GM12878 (cell line): ENCODE data around the gene RBM44. TPM values are rescaled to one million over a fixed set of nuclear protein-coding genes. Genes with fewer than 3 reads are reported as not detected.

Source experiments
- ATAC-seq: fragments of 200-7000 bp; cut with Tn5 transposase; 3 replicates; pipeline ENCODE4 v1.9.1; 2020; ENCODE audit warnings: mild to moderate bottlenecking, moderate library complexity
- BruUV-seq: library from RNA; stranded (reverse); fragments of 400-500 nt; replicated peaks from 2 replicates; lab custom pipeline; 2021; lab: Mats Ljungman, UMichigan
- CTCF ChIA-PET: fragments of 300-600 bp; sonication (Branson Sonifier 250); formaldehyde crosslinking; extraction: SDS; loops from one replicate; lab custom pipeline; 2021; ENCODE audit warnings: inconsistent platforms; lab: Yijun Ruan, JAX
- POLR2A ChIA-PET: fragments of 350-600 bp; formaldehyde crosslinking; extraction: SDS; loops from one replicate; lab custom pipeline; 2021; ENCODE audit warnings: inconsistent platforms; lab: Charles Lee
- RAD21 ChIA-PET: fragments of 300-600 bp; sonication (Branson Sonifier 250); formaldehyde crosslinking; loops from one replicate; lab custom pipeline; 2023; ENCODE audit warnings: antibody characterized with exemption; ENCODE audit not compliant: unreplicated experiment; lab: Charles Lee
- SMC1A ChIA-PET: fragments of 300-600 bp; sonication (Branson Sonifier 250); formaldehyde crosslinking; loops from one replicate; lab custom pipeline; 2023; ENCODE audit not compliant: unreplicated experiment, uncharacterized antibody; lab: Charles Lee
- DNase-seq: peaks from one replicate; pipeline ENCODE4 v3.0.0-alpha.2; 2011; ENCODE audit warnings: low read depth, low spot score
- FAIRE-seq: peaks from 3 replicates; lab custom pipeline; 2011; peaks lifted over from hg19 to GRCh38; lab: Jason Lieb, UNC
- H2AFZ ChIP-seq: 2 replicates; pipeline ENCODE4 v1.6.0; 2011; ENCODE audit warnings: low read depth, low read length, control low read depth; ENCODE audit not compliant: control insufficient read depth
- H3K27ac ChIP-seq: 2 replicates; pipeline ENCODE4 v1.5.1; 2011; ENCODE audit warnings: control low read depth; ENCODE audit not compliant: control insufficient read depth, insufficient read depth
- H3K27me3 ChIP-seq, 2 experiments: replicated peaks in 1 of 2; 2 replicates each; pipeline versions ENCODE4 v1.6.0 to v1.6.1; 2011; ENCODE audit warnings: low read length in 1 of 2; ENCODE audit not compliant: control insufficient read depth in 2 of 2, insufficient read depth in 2 of 2
- H3K36me3 ChIP-seq, 2 experiments: 2 replicates each; pipeline ENCODE4 v1.5.1; 2011; ENCODE audit warnings: low read length in 1 of 2; ENCODE audit not compliant: control insufficient read depth in 2 of 2, insufficient read depth in 2 of 2
- H3K4me1 ChIP-seq: 2 replicates; pipeline ENCODE4 v1.6.1; 2011; ENCODE audit warnings: mild to moderate bottlenecking, low read length, moderate library complexity, mixed read lengths; ENCODE audit not compliant: control insufficient read depth, insufficient read depth
- H3K4me2 ChIP-seq: 2 replicates; pipeline ENCODE4 v1.6.0; 2011; ENCODE audit warnings: control low read depth; ENCODE audit not compliant: control insufficient read depth, insufficient read depth
- H3K4me3 ChIP-seq: fragments of 200-600 bp; sonication (generic); 2 replicates; pipeline ENCODE4 v1.5.1; 2016
- H3K79me2 ChIP-seq: 2 replicates; pipeline ENCODE4 v1.6.0; 2011; ENCODE audit warnings: low read length; ENCODE audit not compliant: control insufficient read depth, insufficient read depth
- H3K9ac ChIP-seq: 2 replicates; pipeline ENCODE4 v1.8.0; 2011; ENCODE audit warnings: low read length, control low read depth, mixed read lengths; ENCODE audit not compliant: control insufficient read depth, insufficient read depth
- H3K9me3 ChIP-seq: replicated peaks from 3 replicates; pipeline ENCODE4 v1.5.1; 2011; ENCODE audit warnings: mild to moderate bottlenecking, low read length; ENCODE audit not compliant: control insufficient read depth, insufficient read depth
- H4K20me1 ChIP-seq: 2 replicates; pipeline ENCODE4 v1.6.0; 2011; ENCODE audit not compliant: control insufficient read depth, insufficient read depth
- IKZF1 ChIP-seq: fragments of 450-650 bp; conservative IDR thresholded peaks from 2 replicates; pipeline ENCODE4 v1.6.1; 2017; ENCODE audit warnings: antibody characterized with exemption, mild to moderate bottlenecking
- IKZF2 ChIP-seq, 2 experiments: fragments of 450-650 bp; IDR thresholded peaks; 2 replicates each; pipeline ENCODE4 v1.6.1; 2017; ENCODE audit warnings: mild to moderate bottlenecking in 2 of 2, moderate library complexity in 2 of 2
- JUND ChIP-seq: IDR thresholded peaks from 2 replicates; pipeline ENCODE4 v1.6.1; 2012; ENCODE audit warnings: low read depth, mild to moderate bottlenecking, low read length, improper control_type of control experiment, moderate library complexity
- MYC ChIP-seq: IDR thresholded peaks from 2 replicates; pipeline ENCODE4 v1.6.1; 2011; ENCODE audit warnings: mild to moderate bottlenecking, low read length, moderate library complexity, inconsistent platforms; ENCODE audit not compliant: insufficient read depth, insufficient replicate concordance, insufficient read length, severe bottlenecking
- NRF1 ChIP-seq: conservative IDR thresholded peaks from 2 replicates; pipeline ENCODE4 v1.6.1; 2011; ENCODE audit warnings: mild to moderate bottlenecking, low read depth, low read length, improper control_type of control experiment
- STAT1 ChIP-seq: fragments of 450-650 bp; conservative IDR thresholded peaks from 2 replicates; pipeline ENCODE4 v1.6.1; 2014; ENCODE audit warnings: antibody characterized with exemption, mild to moderate bottlenecking
- SUZ12 ChIP-seq: fragments of 200-600 bp; sonication (generic); IDR thresholded peaks from one replicate; pipeline ENCODE4 v1.6.1; 2018; ENCODE audit warnings: antibody characterized with exemption, mild to moderate bottlenecking; ENCODE audit not compliant: unreplicated experiment
- TCF3 ChIP-seq: IDR thresholded peaks from 2 replicates; pipeline ENCODE4 v1.6.1; 2012; ENCODE audit warnings: low read depth, mild to moderate bottlenecking, low read length, borderline replicate concordance; ENCODE audit not compliant: insufficient read depth
- WGBS: methylation state at CpG from one replicate; pipeline ENCODE4 v1.1.6; 2016; ENCODE audit warnings: low lambda C conversion rate; ENCODE audit not compliant: insufficient replicate concordance, insufficient coverage; ENCODE audit errors: missing lambda C conversion rate; 5-methylcytosine and 5-hydroxymethylcytosine counted together
- in situ Hi-C: fragments of 300-500 bp; cut with MboI; formaldehyde crosslinking; loops from 9 replicates; pipeline ENCODE4 v1.14.3; 2018; ENCODE audit warnings: mixed read lengths
- intact Hi-C: fragments of 100-400 bp; cut with micrococcal nuclease; formaldehyde crosslinking; loops from one replicate; pipeline ENCODE4 v1.14.2; 2022; ENCODE audit not compliant: unreplicated experiment
- polyA plus RNA-seq, 11 experiments: library from polyadenylated mRNA; depleted of rRNA in 4 of 11; unstranded in 6 of 11; stranded (reverse) in 5 of 11; fragments of >200 nt; fragmentation: Nextera tagmentation in 4 of 11; fragmentation: Illumina TruSeq in 1 of 11; extraction: Ambion mirVana in 4 of 11; extraction: Trizol in 1 of 11; gene quantifications; 1 replicate in 1 of 11; 2 replicates in 10 of 11; pipeline versions ENCODE4 v1.2.1 to v1.2.3, GENCODE V29; 2011 to 2016; ENCODE audit warnings: inconsistent platforms in 2 of 11, missing spikeins in 2 of 11, low read depth in 1 of 11
- total RNA-seq, 4 experiments: library from RNA; depleted of rRNA in 3 of 4; stranded (reverse); fragments of >200 nt in 3 of 4; fragmentation: Illumina TruSeq in 1 of 4; extraction: Trizol in 1 of 4; gene quantifications; 2 replicates each; pipeline versions ENCODE4 v1.2.1 to v1.2.3, GENCODE V29; 2013 to 2021
- TF ChIP-seq, protein P1 (sequence below): fragments of 450-650 bp; IDR thresholded peaks from 2 replicates; pipeline ENCODE4 v1.6.1; 2017; ENCODE audit warnings: mild to moderate bottlenecking, moderate library complexity

Gene RBM44
- total and polyA plus RNA-seq, 10 of the 15 experiments (the other 5 are each of a cell fraction or from before 2014, with no cell fraction given) = 0.14 to 1.4 (median 0.62) TPM; not detected in 1

DNA sequence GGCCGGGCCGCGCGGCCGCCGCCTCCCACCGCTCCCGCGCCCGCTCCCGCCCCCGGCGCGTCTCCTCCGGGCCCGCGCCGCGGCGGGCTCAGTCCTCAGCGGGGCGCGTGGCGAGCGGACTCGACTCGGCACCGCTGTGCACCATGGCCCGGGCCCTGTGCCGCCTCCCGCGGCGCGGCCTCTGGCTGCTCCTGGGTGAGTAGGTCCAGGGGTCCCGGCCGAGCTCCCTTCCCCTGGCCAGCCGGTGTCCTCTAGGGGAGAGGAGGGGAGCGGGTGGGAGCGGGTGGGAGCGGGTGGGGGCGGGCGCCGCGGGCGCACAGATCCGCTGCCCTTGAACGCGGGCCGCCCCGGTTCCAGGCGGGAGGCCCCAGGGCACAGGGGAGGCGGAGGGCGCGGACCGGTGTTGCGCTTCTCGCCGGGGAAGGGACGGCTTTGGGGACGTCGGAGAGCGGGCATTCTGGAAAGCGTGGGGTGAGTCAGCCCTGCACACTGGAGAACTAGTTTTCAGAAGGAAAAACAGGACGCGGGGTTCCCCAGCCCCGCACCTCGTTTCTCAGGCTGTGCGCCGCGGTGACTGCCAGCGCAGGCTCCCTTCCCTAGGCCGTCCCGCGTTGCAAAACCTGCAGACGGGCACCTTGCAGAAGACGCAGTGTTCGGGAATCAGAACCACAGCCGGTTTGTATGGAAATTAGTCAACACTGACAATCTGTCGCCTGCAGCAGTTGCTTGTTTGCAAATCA is 61.1 kb downstream of the RBM44 start, which contains the start of gene RAMP1:
RAMP1 (plus strand) TSS at position 91 of the 740 bp plus-strand sequence; CDS start at position 144, 53 bp downstream.
- Histone ChIP-seq H3K4me1 (no peaks in the 10 kb centered on the region), H3K4me2 (no peak within 1 kb of the TSS), H3K27ac (no peak within 1 kb of the TSS), H3K9ac (no peak within 1 kb of the TSS), H3K9me3 (no peaks in the 10 kb centered on the region), H2AFZ (no peak within 1 kb of the TSS), H3K27me3 (peaks cover 4 to 13% of the 10 kb centered on the region in 2 experiments), H3K4me3 (no peak within 1 kb of the TSS), H3K79me2 (no peaks in the 10 kb centered on the region), H3K36me3 (no peaks in the 10 kb centered on the region), H4K20me1 (no peaks in the 10 kb centered on the region)
- no peak for FAIRE-seq
- POLR2A ChIA-PET = no interaction called here
- SMC1A ChIA-PET = interaction anchor here (1.5 kb wide), 1 partner anchor 30 kb away, joined by 3 read pairs; no protein-coding TSS in a partner anchor
- in situ Hi-C loops = loop anchor here (5.0 kb wide), 1 partner anchor 403 kb away; no protein-coding TSS in a partner anchor
- TF ChIP-seq IKZF1 (0 out of 2 replicates have a peak, but pooled peaks have one; percentile 22), JUND (no peak), SUZ12 (peak; percentile 67)
- CTCF ChIA-PET = no interaction called here
- no TSS peak for BruUV-seq
- no peak for DNase-seq
- no peak; the same call in 2 of the 3 replicates for ATAC-seq
- 3% methylated on average over 46 of the region's 79 CpGs for WGBS
- RAD21 ChIA-PET = interaction anchor here (0.7 kb wide), 1 partner anchor 39 kb away, joined by 3 read pairs; no protein-coding TSS in a partner anchor
- intact Hi-C loops = loop anchor here (5.0 kb wide), 1 partner anchor 403 kb away; no protein-coding TSS in a partner anchor

DNA sequence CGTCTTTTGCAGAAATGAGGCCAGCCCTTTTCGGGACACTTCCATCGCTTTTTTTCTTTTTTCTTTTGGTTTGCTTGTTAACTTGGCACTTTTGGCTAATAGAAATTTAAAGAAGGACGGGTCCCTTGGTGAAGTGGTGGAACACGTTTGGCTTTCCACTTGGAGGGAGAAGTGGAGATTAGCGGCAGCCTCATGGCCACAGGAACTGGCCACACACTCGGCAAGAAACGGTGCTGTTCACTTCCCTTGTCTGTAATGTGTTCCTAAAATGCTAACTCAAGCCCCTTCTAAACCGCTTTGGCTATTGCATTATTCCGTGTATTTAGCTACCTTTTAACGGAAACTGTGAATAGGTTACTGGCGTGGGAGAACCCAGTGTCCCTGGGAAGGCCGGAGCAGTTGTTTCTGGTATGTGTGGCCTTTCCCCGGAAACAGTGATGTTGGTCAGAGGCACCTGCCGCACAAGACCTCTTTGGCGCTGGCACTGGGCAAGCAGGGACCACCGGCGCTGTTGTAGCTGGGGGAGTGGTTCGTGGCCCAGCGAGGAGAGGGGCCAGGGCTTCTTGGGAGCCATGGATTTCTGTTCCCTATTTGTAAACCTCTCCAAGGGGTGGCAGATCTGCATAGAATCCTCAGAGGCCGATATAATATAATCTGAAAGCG is 61.8 kb downstream of the RBM44 start:
- WGBS = 35% methylated on average over 22 of the region's 22 CpGs
- Histone ChIP-seq H3K36me3 (no peaks in the 10 kb centered on the region), H3K4me3 (no peak overlapping the region), H3K79me2 (no peaks in the 10 kb centered on the region), H3K9me3 (no peaks in the 10 kb centered on the region), H3K4me2 (no peak overlapping the region), H3K9ac (no peak overlapping the region), H3K4me1 (no peaks in the 10 kb centered on the region), H3K27ac (no peak overlapping the region), H3K27me3 (peaks cover 4 to 13% of the 10 kb centered on the region in 2 experiments), H4K20me1 (no peaks in the 10 kb centered on the region), H2AFZ (no peak overlapping the region)
- ChIA-PET SMC1A (interaction anchor here (0.9 to 1.5 kb wide), 2 partner anchors 30 to 33 kb away, joined by 3 read pairs; no protein-coding TSS in a partner anchor), CTCF (interaction anchor here (1.0 to 1.2 kb wide), 2 partner anchors 79 to 403 kb away, joined by 3 to 5 read pairs; no protein-coding TSS in a partner anchor), POLR2A (no interaction called here), RAD21 (no interaction called here)
- ATAC-seq (no peak), DNase-seq (no peak), FAIRE-seq (no peak)
- BruUV-seq = no TSS peak
- in situ Hi-C loops (no loop called here), intact Hi-C loops (no loop called here)
- TF ChIP-seq SUZ12 = no peak
- TF ChIP-seq, protein P1, sequence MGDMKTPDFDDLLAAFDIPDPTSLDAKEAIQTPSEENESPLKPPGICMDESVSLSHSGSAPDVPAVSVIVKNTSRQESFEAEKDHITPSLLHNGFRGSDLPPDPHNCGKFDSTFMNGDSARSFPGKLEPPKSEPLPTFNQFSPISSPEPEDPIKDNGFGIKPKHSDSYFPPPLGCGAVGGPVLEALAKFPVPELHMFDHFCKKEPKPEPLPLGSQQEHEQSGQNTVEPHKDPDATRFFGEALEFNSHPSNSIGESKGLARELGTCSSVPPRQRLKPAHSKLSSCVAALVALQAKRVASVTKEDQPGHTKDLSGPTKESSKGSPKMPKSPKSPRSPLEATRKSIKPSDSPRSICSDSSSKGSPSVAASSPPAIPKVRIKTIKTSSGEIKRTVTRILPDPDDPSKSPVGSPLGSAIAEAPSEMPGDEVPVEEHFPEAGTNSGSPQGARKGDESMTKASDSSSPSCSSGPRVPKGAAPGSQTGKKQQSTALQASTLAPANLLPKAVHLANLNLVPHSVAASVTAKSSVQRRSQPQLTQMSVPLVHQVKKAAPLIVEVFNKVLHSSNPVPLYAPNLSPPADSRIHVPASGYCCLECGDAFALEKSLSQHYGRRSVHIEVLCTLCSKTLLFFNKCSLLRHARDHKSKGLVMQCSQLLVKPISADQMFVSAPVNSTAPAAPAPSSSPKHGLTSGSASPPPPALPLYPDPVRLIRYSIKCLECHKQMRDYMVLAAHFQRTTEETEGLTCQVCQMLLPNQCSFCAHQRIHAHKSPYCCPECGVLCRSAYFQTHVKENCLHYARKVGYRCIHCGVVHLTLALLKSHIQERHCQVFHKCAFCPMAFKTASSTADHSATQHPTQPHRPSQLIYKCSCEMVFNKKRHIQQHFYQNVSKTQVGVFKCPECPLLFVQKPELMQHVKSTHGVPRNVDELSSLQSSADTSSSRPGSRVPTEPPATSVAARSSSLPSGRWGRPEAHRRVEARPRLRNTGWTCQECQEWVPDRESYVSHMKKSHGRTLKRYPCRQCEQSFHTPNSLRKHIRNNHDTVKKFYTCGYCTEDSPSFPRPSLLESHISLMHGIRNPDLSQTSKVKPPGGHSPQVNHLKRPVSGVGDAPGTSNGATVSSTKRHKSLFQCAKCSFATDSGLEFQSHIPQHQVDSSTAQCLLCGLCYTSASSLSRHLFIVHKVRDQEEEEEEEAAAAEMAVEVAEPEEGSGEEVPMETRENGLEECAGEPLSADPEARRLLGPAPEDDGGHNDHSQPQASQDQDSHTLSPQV = no peak
- no peak for TF ChIP-seq NRF1
- no peak for TF ChIP-seq STAT1
- TF ChIP-seq IKZF2 (IDR thresholded peaks at IDR 0.05) = no peak
- no peak for TF ChIP-seq MYC
- TF ChIP-seq TCF3 = no peak
